ENCODE measurements around the gene ACADS. TPM values are rescaled to one million over a fixed set of nuclear protein-coding genes. Genes with fewer than 3 reads are reported as not detected.

The ACADS gene
- total and polyA plus RNA-seq, 11 donors, result 56.7 to 213 (median 78.8) TPM

- H3K9me3 ChIP-seq, result no peaks in the 10 kb centered on the region
- H3K36me3 ChIP-seq, result peaks cover 0 to 36% (median 15%) of the 10 kb centered on the region in 9 donors
- H3K27ac ChIP-seq, result no peak overlapping the region
- TF ChIP-seq CTCF (IDR thresholded peaks at IDR 0.05) (no peak), POLR2A (IDR thresholded peaks at IDR 0.05) (no peak)
- no peak overlapping the region for H3K4me3 ChIP-seq
- WGBS, 4 donors, result 77 to 85% (median 81%) methylated on average over 21 to 33 of the region's 33 CpGs
- H3K27me3 ChIP-seq, result no peaks in the 10 kb centered on the region
- intact Hi-C loops (cut with DNase I), result loop anchor here in 1 of 10 donors (10.0 kb wide), 1 partner anchor 233 kb away; the partner anchor contains the start of gene HNF1A
- DNase-seq, result no peak
- no peaks in the 10 kb centered on the region for H3K4me1 ChIP-seq
- ATAC-seq, result peak; percentile 11 to 47 (median 22)
These were observed 16.1 kb downstream of the ACADS start for GRCh38 chr12:120741476-120742421.

DNA sequence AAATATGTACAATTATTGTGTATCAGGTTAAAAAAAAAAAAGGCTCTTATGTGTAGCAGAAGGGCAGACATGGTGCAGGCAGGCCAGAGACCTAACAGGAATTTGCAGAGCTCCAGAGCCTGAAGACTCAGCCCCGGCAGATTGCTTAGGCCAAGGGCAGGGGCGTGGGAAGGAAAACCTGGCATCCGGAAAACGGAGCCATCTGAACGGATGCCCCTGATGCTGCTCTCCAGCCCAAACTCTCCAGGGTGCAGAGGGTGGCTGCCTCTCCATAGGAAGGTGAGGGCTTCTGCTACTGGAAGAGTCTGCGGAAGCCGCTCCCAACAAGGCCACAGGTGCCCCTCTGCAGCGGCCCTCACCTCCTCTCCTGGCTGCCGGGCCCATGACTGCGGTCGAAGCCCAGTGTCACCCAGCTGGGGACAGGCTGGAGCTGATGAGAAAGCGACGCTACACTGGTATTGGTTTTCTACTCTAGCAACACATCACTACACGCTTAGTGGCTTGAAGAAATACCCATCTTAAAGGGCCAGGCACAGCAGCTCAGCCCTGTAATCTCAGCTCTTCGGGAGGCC lies 19.4 kb downstream of the ACADS start:
- H3K4me3 ChIP-seq, result no peak overlapping the region
- ATAC-seq, result no peak

DNA sequence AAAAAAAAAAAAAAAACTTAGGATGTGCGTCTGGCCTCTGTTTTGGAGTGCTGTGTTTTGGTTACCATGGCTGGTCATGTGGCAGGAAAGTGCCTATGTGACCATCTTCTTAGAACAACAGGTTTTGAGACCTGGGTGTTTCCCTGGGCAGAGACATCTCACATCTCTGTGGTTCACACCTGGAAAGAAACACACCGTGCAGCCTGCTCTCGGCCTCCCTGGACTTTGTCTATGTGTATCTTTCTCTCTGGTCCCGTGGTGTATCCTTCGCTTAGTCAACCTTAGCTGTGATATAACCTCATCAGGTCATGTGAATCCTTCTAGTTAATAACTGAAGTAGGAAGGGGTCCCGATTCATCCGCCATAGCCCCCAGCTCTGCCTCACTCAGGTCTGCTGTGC lies 22.6 kb downstream of the ACADS start:
- H3K27me3 ChIP-seq, result no peaks in the 10 kb centered on the region
- WGBS, 4 donors, result 84 to 86% (median 85%) methylated on average over 7 of the region's 7 CpGs

More for the DNA sequence above, 19.4 kb downstream of the ACADS start:
- Histone ChIP-seq H3K36me3 (peaks cover 0 to 3% (median 0%) of the 10 kb centered on the region in 9 donors), H3K9me3 (no peaks in the 10 kb centered on the region), H3K4me1 (no peaks in the 10 kb centered on the region), H3K27me3 (no peaks in the 10 kb centered on the region), H3K27ac (no peak overlapping the region)
- DNase-seq, result no peak
- WGBS, 4 donors, result 93 to 96% (median 93%) methylated on average over 11 to 15 of the region's 15 CpGs
- intact Hi-C loops (cut with DNase I), result loop anchor here in 1 of 10 donors (10.0 kb wide), 1 partner anchor 230 kb away; the partner anchor contains the start of gene HNF1A
- TF ChIP-seq POLR2A (IDR thresholded peaks at IDR 0.05), result no peak
- TF ChIP-seq CTCF (IDR thresholded peaks at IDR 0.05), result no peak

More for the DNA sequence above, 22.6 kb downstream of the ACADS start:
- DNase-seq, result no peak
- TF ChIP-seq CTCF (IDR thresholded peaks at IDR 0.05) (no peak), POLR2A (IDR thresholded peaks at IDR 0.05) (no peak)
- Histone ChIP-seq H3K27ac (no peak overlapping the region), H3K4me3 (no peak overlapping the region), H3K9me3 (no peaks in the 10 kb centered on the region), H3K4me1 (no peaks in the 10 kb centered on the region), H3K36me3 (no peaks in the 10 kb centered on the region)
- intact Hi-C loops (cut with DNase I), result loop anchor here in 1 of 10 donors (10.0 kb wide), 1 partner anchor 227 kb away; the partner anchor contains the start of gene HNF1A
- no peak for ATAC-seq

Data from heart left ventricle (tissue), 16 donors.